Measurements from ENCODE around the gene SPOCK1.
"Not testable (repeated sequence)": the region's sequence is repeated elsewhere in the genome, so short reads cannot be mapped to it uniquely, and the experiment has no call there.

Gene SPOCK1

GRCh38 chr5:137393196-137393993 is 105.7 kb downstream of the SPOCK1 start:
- no peak for DNase-seq

DNA sequence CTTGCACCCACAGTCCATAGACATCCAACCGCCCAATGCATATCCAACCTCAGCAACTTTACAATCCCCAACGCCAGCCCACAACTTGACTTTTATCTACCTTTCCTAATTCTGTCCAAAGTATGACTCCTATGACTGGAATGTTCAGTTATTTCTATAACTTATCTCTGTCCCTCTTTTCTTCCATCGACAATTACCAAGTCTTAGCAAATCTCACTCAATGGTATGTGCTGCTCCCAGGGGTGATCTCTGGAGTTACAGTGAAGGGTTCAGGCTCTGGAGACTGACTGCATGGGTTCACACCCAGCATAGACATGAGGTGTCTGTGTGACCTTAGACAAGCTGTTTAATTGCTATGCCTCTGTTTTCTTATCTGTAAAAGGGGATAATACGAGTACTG is 106.9 kb downstream of the SPOCK1 start:
- DNase-seq, result no peak

- DNase-seq, result not testable (repeated sequence)
Measured at GRCh38 chr5:137391044-137391443, 108.1 kb downstream of the SPOCK1 start.

DNA sequence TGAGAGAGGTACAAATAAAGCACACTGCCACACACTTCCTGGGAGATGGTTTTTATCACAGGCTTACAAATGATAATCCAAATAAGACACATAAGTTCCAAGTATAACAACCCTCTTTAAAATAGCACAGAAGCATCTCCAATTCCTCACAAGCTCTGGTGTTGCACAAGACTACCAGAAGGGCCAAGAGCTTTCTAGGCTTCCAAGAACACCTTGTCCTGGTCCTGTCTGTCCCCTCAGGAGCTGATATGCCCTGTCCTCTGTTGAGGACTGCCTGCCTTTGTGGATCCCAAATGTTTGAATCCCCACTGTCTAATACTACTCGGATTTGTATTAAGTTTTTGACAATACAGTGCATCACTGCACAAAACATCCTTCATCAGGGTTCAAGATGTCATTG is 110.1 kb downstream of the SPOCK1 start:
- no peak for DNase-seq

DNA sequence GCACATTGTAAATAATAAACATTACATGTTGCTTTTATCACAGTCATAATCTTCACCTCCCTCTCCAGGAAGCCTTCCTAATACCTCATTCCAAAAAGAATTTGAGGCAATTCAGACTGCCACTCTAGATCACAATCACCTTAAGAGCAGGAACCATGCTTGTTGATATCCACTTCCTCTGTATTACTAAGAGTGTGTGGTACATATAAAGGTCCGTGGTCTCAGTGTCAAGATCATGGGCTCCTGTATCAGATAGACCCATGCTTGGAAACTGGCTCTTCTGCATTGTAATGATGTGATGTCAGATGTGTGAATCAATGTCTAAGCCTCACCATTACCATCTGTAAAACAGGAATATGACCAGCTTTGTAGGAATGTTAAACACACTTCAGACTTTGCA is 114.1 kb downstream of the SPOCK1 start:
- DNase-seq, result no peak

DNA sequence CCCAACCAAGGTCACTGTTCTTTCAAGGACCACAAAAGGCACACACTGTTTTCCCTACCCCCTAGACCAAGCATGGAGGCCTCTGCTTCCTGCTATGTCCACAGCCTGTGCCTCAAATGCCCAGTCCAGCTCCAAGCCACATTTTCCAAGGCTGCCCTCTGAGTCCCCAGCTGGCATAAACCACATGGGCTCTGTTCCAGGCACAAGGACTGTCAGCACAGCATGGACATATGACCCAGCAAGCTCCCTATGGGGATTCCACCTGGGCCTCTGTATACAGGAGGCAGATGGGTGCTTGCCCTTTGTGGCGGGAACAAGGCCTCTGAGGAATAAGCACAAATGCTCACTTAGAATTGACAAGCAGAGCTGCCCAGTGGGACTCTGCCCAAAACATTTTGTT is 115.2 kb downstream of the SPOCK1 start:
- DNase-seq, result no peak

- no peak for DNase-seq
Measured at GRCh38 chr5:137381555-137381954, 117.6 kb downstream of the SPOCK1 start.

GRCh38 chr5:137379555-137380286 is 119.4 kb downstream of the SPOCK1 start:
- DNase-seq, result no peak

GRCh38 chr5:137375741-137376526 is 123.2 kb downstream of the SPOCK1 start:
- DNase-seq, result no peak

DNA sequence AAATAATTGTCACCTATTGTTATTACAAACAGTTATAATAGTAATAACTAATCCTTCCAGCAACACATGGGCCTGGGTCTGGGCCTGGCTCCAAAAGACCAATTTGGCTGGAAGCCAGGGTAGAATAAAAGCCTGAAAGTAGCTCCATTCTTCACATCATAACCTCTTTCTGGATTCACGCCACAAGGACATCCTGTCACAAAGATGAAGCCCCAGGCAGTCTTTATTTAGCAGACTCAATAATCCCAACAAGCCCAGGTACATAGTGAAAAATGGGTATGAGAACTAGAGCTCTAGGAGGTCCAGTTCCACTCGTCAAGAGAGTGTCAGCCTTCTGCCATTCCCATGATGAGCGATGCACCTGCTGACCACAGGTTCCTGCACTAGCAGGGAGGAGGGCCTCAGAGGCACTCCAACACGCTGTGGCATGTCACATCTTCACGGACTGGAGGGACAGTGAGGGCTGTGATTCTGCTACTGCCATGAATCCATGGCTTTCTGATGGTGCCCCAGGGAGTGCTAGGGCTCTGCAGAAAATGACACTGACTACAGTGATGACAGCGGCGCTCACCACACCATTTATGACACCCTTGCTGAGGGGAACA is 124.9 kb downstream of the SPOCK1 start:
- DNase-seq, result no peak

- no peak for DNase-seq
Measured at GRCh38 chr5:137372773-137373160, 126.4 kb downstream of the SPOCK1 start.

DNA sequence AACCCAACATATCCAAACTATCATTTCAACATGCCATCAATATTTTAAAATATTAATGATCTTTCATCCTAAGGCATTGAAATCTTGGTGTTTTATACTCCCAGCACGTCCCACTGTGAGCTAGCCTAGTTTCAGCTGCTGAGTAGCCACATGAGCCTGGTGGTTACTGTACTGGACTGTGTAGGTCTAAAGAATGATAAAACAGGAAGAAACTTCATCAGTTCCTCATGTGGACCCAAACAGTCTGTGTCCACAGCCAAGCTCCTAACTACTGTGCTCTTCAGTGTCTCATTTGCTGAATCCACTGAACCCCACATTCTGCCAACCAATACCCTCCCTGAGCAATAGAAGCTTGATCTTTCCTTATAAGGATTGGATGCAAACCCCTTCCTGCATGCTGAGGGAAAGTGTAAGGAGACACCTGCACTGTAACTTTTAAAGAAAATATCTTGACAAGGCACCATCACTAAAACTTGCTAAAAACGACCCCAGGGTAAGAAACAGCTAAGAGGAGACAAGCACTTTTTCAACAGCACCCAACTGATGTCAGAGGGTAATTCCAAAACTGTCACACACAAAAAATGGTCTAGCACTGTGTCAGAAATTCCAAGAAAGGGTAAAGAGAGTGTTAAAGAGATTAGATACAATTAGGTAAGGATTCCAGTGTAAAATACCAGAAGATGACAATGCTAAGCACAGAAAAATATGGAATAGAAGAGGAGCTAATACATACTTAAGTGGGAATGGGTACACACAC is 126.9 kb downstream of the SPOCK1 start:
- no peak for DNase-seq

DNA sequence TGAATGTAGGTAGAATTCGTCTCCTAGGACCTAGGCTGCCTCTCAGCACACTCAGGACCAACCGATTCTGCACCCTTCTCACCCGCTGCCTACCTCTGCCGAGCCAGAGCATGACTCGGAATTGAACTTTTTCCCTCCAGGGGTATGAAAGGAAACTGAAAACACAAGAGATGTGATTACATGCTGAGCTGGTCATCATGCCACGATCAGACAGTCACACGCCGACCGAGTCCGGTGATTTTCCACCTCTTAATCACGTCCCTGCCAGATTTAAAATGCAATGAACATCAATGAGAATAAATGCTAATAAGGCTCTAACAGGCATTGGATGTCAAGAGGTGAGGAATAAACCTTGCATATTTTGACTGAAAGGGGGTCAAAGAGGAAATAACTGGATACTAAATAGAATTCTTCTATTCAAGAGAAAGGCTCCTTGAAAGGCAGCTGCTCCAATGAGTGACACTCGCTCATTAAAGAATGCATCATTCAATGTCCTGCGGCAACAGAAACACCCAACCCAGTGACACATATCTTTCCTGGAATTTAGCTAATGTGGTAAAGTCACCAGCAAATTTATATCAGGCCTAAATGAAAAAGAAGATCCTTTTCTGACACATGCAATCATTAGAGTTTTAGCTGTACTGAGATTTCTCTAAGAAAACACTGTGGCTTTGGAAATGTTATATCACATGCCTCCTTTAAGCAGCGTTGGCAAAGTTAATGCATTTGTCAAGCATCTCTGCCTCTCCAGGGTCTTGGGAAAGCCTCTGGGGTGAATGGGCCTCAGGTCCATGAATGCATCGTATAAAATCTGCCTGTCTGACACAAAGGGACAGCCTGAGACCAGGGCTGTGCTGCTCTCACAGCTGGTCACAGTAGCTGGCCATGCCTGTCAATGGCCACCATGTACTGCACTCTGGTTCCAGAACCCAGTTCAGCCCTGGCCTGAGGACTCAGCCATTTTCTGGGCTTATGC is 128.7 kb downstream of the SPOCK1 start:
- DNase-seq, result no peak

GRCh38 chr5:137368651-137369050 is 130.5 kb downstream of the SPOCK1 start:
- no peak for DNase-seq

DNA sequence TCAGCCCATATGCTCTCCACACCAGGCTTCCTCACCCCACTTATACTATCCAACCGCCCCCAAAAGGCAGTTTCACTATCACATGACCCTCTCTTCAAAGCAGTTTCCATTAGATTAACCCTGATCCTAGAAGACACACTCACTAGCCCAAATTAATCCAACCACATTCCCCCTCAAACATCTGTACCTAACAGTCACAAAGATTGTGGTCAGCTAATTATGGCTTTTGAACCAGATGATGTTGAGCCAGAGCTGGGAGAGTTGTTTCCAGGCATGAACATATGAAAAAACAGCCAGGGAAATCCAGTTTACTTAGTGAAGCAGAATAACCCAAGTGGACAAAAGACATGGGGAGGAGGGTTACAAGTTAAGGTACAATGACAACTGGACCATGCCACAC is 131.2 kb downstream of the SPOCK1 start:
- DNase-seq, result no peak

DNA sequence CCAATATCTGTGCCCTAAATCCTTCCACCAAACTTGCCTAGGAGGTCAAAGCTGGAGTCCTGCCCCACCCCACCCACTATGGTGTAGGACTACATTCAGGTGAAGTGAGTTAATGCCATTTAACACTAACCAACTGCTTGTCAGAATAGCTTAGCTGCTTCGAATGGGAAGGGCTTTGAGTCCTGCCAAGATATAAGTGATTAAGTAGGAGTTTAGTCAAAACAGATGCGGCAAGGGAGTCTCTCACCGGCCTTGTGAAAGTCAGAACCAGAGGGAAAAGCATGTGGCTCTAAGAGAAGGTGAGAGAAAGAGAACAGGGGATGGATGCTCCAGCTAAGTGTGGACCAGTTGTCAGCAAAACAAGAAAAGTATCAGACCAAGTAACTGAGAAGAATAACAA is 132.6 kb downstream of the SPOCK1 start:
- no peak for DNase-seq

DNA sequence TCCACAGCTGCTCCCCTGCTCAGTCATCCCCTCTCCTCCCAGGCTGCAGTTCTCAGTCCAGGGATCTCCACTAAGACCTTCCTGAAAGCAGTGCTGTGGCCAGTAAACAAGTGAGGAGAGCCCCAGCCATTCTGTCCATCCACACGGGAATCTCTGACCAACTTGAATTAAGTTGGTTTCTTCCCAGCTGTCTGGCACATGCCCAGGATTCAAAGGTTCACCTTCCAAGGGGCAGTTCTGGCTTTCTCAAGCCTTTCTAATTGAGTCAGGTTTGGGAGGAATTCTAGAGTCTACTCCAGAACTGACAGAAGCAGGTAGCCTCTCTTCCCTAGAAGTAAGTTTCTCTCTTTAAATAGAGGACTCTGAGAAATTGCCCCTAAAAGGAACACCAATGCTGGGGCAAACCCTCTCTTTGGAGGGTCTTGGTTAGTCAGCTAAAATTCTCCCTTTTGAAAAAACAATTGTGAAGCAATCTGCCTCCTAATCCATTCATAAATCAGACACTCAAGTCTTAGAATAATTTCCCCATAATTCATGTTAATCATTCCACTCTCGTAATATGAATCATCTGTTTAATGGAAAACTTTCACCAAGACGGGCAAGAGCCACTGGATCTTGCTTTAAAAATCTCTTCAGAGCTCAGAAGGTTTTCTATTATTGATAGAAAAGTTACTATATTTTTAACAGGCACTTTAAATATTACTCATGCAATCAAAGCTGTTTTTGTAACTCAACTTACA is 133.8 kb downstream of the SPOCK1 start:
- DNase-seq, result no peak

DNA sequence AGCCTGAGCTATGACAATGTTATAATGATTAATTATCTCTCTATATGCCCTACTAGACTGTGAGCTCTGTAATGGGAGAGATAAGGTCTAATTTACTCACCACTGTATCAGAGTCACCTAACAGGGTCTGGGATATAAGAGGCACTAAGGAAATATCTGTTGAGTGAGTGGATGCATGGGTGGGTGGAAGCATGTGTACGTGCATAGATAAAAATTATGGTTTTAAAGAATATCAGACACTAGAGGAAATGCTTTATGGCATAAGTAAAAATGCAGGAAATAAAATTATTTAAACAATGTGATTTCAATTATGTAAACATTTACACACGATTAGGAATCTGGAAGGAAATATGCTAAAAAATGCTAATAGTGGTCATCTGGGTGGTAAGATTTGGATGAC is 137.8 kb downstream of the SPOCK1 start:
- no peak for DNase-seq

DNA sequence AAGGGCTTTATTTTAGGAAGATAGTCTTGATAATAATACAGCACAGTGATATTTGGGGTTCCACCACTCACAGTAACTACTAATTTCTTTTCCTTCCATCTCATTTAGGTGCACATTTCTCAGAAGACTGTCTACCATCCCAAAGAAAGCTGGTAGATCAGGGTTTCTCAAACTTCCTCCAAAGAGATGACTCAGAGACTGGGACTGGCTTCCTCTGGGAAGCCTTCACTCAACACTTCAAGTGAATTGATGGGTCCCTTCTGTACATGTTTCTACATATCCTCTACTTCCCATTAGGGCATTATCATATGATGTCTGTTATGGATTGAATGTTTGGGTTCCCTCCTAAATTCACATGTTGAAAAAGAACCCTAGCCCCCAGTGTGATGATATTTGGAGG is 138.5 kb downstream of the SPOCK1 start:
- no peak for DNase-seq

- no peak for DNase-seq
Measured at GRCh38 chr5:137359941-137360340, 139.2 kb downstream of the SPOCK1 start.

All from effector CD8-positive, alpha-beta T cell (primary cell).